HG02870 (cell line): ENCODE measurements around the gene ZNF778.

ENCODE experiments used
- ATAC-seq: cut with Tn5 transposase; IDR thresholded peaks from one replicate; pipeline ENCODE4 v1.9.1; 2021; ENCODE audit warnings: mild to moderate bottlenecking, moderate library complexity; ENCODE audit not compliant: unreplicated experiment

ZNF778 gene

DNA sequence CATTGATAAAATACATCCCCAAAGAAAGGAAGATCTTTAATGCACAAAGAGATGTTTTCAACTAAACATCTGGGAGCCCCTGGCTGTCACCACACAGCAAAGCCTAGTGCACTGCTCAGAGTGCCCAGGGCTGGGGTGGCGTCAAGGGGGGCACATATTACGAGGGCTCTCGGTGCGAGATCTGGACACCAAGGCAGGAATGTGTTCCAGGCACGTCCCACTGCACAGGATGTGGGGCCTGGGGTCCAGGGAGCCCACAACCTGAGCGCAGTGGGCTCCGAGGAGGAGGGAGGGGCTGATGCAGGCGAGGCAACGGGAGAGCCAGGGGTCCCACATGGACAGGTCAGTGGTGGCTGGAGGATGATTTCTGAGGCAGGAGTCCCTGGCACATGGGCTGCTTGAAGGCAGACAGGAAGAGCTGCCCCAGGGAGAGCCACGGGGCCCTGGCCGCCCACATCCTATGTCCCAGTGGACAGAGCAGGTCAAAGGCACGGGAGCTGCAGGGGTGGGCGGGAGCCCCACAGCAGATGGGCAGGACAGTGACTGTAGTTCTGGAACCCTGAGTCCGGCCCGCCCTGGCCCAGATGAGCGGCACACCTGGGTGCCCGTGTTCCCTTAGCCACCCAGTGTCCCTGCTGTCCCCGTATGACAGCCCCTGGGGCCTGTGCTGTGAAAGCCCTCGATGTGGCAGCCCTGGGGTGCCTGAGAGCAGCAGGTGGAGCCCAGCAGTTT lies 56.4 kb downstream of the ZNF778 start:
- no peak for ATAC-seq

DNA sequence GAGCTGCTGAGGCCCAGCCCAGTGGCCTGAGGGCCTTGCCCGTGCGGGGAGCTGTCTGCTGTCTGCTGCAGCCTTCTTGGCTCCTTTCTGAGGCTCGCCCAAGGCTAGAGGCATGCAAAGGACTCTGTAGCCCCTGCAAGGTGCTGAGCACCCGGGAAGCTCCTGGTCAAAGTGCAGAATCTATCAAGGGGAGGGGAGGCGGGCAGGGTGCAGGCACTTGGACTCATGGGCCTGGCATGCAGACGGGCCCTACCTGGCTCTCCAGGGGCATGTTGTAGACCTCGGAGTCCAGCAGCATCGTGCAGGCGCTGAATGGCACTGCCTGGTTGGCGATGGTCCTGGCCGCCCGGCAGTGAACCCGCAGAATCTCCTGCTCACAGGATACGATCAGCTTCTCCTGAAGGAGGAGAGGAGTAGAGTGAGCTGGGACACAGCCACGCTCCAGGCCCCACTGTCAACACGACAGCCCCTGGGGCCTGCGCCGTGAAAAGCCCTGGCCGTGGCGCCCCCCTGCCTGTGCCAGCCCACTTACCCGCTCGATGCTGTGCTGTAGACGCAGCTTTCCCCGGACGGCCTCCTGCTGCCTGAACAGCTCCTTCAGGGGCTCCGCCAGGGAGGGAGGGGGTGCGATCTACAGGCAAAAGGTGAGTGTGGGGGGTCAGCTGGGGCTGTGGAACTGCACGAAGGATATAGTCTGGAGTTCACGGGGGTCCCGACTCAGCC lies 57.2 kb downstream of the ZNF778 start:
- ATAC-seq = no peak

DNA sequence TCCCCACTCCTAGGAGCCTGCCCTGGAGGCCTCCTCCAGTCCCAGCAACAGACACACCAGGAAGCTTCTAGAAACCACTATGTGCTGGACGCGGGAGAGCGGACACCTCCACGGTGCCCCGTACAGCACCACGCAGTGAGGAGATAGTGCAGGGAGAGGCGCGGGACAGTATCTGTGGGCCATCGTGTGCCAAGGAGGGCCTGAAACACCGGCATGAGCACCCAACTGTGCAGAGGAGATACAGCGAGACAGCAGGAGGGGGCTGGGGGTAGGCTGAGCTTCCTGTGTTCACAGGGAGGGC lies 57.7 kb downstream of the ZNF778 start:
- no peak for ATAC-seq

DNA sequence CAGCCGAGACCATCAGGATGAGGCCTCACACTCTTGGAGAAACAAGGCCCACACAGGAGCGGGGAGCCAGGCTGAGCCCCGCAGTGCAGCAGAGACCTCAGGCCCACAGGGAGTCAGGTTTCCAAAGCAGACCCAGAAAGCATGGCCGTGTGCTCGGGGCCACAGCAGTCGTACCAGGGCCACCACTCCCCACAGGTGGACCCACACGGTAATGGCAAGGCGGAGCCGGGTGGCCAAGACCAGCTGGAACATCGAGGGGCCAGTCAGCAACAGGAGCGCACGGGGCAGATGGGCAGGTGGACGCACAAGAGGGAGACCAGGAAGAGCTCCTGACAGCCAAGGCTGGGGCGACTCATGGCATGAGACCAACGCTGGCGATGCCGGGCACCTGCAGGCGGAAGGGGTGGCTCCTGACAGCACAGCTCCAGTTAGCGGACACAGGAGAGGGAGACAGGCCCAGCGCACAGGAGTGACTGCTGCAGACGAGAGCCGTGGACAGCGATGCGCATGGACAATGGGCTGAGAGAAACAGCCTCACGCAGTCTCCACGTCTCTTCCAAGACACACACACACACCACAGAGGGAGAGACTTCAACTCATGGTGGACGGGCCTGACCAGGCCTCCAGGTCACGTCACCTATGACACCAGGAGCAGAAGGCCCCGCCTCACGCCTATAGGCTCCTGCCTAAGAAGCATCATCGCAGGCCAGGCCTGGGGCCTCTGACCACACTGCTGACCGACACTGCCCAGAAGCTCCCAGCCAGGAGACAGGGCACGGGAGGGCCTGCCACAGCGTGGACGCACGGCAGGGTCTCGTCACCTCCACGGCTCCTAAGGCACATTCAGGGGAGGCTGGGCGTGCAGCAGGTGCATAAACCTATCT lies 58.6 kb downstream of the ZNF778 start:
- no peak for ATAC-seq

DNA sequence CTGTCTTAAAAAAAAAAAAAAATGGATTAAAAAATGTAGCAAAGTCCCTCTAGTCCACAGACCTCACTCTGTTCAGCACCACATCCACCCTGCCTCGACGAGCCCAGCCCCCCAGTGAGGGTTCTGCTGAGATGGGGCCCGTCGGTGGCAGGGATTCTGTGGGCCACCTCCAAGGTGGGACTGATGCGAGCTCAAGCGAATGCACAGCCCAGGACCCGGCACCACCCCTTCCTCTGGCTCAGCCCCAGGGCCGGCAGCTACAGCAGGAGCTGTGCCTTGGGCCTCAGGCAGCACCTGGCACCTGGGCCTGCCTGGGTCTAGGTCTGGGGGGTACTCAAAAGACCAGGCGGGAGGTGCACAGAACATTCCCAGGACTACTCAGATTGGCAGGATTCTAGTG lies 59.5 kb downstream of the ZNF778 start:
- ATAC-seq = no peak

DNA sequence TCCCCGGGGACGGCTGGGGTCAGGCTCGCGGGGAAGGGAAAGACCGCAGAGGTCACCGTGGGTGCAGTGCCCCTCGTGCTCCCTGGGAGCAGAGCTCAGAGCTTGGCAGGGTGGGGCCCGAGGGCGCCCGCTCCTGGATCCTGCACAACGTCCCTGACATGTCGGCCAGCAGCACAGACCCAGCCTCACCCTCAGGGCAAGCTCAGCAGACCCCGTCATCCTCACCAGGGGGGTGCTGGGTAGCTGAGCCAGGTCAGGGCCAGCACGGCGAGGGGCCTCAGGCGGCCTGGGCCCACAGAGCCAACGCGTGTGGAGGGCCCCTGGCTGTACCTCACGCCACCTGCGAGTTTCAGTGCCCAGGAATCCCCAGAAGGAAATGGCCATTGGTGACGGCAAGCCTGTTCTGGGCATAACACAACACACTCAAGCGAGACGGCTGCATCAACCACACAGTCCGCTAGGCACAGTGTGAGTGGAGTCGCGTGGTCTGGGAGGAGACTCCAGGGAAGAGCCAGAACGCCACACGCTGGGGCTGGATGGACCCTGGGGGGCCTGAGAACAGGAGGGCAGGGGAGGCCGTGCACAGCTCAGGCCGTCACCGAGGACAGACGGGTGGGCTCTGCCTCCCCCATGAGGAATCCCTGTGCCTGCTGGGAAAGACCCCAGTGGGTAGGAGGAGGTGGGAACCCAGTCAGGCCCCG lies 60.3 kb downstream of the ZNF778 start:
- no peak for ATAC-seq

DNA sequence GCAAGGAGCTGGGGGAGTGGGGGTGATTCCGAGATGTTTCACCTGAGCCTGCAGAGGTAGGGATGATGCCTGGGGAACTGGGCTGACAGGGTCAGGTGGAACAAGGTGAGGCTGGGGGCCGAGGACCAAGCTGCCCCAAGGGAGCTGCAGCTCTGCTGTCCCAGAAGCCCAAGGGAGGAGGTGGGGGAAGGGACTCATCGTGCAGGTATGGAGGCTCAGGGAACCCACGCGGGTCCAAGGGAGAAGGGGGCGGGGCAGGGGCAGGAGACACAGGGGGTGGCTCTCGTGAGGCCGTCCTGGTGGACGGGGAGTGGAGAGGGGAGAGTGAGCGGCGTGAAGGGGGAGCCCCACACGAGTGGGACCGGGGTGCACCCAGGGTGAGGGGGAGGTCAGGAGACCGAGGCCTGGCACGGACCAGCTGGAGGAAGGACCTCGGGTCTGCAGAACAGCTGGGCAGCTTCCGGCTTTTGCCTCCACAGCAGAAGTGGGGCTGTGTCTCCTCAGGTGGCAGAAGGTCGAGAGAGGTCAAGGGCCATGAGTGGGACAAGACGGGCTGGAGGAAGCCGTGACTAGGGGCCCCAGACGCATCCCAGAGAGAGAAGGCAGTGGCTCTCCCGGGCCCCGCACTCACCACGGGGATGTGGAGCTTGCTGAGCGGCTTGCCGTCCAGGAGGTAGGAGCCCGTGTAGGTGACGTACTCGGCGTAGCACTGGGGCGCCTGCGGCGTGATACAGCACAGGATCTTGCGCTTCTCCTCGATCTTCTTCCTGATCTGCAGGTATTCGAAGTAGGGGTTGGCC lies 61.1 kb downstream of the ZNF778 start:
- ATAC-seq = no peak

DNA sequence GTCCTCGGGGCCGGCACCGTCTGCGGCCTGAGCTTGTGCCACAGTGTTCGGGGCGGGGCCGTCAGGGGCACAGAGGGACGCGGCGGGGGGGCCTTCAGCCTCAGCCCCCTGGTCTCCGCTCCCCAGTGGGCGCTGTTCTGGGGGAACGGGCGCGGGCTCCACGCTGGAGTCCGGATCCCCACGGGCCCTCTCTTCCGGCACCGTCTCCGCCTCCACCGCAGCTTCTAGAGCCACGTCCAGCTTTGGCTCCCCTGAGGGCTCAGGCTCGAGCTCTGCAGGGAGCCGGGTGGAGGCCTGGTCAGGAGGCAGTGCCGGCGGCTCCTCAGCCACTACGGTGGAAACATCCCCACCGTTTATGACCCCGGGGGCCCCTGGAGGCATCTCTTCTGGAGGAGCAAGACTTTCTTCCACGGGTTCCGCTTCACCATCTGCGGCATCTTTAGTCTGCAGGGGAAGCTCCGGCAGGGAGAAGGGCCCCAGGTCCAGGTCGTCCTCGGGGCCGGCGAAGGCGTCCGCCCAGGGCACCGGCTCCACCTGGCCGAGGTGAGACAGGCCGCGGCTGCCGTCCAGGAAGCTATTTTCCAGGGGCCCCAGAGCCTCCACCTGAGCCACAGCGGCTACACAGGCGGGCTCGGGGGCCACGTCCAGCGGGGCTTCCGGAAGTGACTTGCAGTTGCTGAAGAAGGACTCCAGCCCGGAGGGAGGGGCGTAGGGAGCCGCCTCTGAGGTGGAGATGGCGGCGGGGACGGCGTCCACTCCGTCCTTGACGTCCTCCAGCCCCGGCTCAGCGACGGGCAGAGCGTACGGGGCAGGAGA lies 62.4 kb downstream of the ZNF778 start:
- no peak for ATAC-seq

DNA sequence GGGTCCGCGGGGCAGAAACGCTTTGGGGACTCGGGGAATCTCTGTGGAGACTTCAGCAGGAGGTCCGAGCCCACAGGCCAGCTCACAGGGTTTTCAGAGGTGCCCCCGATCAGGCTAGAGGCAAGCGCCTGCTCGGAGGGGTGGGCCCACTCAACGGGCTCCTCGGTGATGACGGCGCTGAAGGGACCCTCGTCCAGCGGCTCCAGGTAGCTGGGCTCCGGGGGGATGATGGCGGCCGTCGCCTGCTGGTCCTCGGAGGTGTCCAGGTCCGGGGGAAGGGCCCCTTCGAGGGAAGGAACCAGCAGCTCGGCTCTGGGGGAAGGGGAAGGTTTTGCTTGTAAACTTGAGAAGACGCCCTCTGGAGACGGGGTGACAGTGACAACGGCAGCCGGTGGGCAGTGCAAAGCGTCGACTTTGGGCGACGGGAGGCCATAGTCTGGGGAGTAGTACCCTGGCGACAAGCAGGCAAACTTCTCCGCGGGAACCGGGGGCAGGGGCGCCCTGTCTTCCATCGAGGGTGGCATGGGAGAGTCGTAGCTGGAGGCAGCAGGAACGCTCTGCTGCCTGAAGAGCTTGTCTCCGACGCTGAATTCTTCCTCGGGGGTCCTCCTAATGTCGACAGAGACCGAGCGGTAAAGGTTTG lies 63.2 kb downstream of the ZNF778 start:
- ATAC-seq = no peak

DNA sequence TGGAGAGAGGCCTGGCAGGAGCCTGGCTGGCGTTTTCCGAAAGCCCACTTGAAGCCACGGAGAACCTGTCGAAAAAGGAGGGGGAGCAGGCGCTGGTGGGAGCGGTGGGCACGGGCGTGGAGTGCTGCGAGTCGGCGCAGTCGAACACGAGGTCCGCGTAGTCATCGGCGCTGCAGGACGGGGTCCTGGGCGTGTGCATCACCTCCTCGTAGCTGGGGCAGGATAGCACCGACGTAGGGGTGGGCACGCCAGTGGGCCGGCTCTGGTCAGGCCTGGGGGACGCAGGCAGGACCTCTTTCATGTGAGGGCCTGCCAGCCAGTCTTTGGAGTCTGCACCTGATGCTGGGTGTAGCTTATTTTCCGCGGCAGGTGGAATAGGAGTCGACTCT lies 63.7 kb downstream of the ZNF778 start:
- ATAC-seq = no peak

DNA sequence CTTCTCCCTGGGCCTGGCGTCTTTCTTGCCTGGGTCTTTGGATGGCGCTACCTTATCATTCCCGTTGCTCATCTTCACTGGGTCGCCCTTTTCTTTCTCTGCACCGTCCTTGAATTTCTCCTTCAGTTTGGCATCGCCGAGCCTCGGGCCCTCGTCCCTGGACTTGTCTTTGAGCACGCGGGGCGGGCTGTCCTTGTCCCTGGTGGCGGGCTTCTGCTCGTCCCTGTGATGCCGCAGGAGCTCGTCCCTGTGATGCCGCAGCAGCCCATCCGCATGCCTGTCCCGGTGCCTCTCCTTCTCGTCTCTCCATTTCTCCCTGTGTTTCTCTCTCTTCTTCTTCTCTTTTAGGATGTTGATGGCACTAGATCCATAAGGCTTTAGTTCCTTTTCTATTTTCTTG lies 64.3 kb downstream of the ZNF778 start:
- ATAC-seq = no peak

DNA sequence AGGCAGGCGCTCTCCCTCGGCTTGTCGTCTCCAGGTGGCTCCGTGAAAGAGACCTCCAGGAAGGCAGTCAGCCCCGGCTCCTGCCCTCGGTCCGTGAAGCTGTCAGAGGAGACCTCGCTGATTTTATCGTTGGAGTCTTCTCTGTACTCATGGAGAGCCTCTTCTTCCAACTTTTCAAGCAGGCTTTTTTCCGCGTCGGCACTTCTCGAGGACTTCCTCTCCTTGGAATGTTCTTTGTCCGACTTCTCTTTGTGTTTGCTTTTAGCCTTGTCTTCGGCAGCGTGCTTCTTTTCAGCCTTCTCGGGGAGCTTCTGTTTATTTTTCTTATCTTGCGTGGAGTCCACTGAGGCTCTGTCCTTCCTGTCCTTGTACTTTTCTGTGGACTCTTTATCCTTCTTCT lies 65.0 kb downstream of the ZNF778 start:
- no peak for ATAC-seq

DNA sequence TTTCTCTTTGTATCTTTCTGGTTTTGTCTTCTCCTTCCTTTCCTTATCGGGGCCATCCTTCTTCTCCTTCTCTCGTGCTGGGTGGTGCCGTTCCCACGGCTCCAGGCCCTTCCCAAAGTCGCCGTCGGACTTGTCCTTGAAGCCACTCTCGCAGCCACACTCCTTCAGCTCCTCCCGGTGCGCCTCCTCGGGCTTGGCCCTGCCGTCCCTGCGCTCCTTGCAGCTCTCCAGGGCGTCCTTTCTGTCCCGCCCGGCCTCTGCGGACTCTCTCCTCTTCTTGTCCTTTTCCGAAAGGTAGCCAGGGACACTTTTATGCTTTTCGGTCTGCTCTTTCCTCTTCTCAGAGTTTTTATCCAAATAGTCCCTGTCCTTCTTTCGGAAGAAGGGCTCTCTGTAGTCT lies 65.9 kb downstream of the ZNF778 start:
- ATAC-seq = no peak

DNA sequence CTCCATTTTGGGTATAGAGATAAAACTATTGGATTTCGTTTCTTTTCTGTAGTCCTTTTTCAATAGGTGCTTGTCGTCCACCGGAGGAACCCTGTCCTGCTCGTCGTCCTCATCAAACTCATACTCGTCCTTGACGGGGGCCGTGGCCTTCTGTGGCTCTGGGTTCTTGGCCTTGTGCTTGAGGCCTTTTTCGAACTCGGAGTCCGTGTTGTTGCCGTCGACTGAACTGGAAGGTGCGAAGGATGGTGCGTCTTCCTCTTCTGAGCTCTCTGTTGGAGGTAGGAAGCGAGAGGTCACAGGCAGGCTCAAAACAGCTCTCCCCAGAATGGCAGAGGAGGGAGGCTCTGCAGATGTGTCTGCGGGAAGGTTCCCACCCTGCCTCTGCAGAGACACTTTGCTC lies 67.9 kb downstream of the ZNF778 start:
- ATAC-seq = no peak

DNA sequence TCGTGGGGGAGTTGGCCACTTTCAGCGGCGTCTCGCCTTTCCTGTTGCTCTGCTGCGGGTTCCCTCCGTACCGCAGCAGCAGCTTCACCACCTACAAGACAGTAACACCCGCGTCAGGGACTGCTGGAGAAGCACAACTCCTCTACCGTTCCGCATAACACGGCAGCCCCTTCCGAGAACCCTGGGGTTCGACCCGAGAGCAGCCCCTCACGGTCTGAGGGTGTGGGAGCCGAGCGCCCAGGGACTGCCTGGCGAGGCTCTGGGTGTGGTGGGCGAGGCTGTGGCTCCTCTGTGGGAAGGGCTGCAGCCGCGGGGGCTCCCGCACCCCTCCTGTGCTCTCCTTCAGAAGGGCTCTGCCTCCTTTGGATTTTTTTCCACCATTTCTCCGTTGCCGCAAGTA lies 68.6 kb downstream of the ZNF778 start:
- ATAC-seq = no peak
